ENCODE data around the gene GEMIN5.

GEMIN5 gene

DNA sequence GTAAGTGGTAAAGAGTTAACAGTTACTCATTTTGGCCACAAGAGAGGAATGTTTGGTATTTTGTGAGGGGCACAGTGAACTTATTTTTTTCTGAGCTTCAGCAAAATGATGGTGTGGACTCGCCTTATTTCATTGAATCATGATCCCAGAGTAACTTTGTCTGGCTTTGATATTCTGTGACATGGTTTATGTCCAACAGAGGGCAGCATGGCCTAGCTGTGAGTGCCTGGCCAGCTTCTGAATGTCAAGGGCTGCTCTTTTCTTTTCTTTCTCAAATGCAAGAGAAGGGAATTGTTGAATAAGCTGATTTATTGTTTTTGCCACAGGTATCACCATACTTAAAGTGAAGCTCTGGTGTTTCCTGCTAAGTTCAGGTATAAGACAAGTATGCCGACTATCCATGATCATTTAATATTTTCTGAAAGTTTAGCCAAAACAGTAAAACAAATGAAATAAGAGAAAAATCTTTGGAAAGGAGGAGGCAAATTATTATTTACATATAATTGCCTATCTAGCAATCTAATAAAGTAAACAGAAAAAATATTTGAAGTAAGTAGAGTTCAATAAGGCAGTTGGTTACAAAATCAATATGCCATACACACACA lies 34.6 kb upstream of the GEMIN5 start:
- DNase-seq (ENCODE audit: low spot score): peak; percentile 53
- ChIA-PET POLR2A (ENCODE audit: low non-redundant PET) (no interaction called here), CTCF (interaction anchor here (0.5 to 2.7 kb wide), 10 partner anchors 13 to 1421 kb away, joined by 3 to 13 read pairs (median 4); no protein-coding TSS in a partner anchor)
- no peak overlapping the region for H3K27ac ChIP-seq
- TF ChIP-seq, protein P1, sequence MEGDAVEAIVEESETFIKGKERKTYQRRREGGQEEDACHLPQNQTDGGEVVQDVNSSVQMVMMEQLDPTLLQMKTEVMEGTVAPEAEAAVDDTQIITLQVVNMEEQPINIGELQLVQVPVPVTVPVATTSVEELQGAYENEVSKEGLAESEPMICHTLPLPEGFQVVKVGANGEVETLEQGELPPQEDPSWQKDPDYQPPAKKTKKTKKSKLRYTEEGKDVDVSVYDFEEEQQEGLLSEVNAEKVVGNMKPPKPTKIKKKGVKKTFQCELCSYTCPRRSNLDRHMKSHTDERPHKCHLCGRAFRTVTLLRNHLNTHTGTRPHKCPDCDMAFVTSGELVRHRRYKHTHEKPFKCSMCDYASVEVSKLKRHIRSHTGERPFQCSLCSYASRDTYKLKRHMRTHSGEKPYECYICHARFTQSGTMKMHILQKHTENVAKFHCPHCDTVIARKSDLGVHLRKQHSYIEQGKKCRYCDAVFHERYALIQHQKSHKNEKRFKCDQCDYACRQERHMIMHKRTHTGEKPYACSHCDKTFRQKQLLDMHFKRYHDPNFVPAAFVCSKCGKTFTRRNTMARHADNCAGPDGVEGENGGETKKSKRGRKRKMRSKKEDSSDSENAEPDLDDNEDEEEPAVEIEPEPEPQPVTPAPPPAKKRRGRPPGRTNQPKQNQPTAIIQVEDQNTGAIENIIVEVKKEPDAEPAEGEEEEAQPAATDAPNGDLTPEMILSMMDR (conservative IDR thresholded peaks at IDR 0.05; ENCODE audit: low read depth): peak; percentile 48

DNA sequence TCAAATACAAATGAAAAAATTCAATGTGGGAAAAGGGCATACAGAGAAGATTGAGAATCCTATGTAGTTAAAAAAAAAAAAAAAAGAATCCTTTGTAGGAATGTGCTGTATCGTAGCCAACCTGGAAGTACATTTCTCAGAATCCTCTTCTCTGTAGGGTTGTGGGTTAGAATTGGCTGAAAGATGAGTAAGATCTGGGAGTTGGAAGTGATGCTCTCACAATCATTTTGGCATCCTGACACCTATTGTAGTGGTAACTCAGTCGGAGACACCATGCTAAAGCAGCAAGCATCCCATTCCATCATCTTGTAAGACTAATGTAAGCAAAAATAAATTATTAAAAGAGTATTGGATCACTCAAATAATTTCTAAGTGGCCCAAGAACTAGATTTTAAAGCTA lies 33.5 kb upstream of the GEMIN5 start:
- TF ChIP-seq, protein P1 (conservative IDR thresholded peaks at IDR 0.05; ENCODE audit: low read depth): no peak
- CTCF ChIA-PET: interaction anchor here (0.6 to 2.7 kb wide), 6 partner anchors 33 to 1422 kb away, joined by 3 to 13 read pairs (median 4); no protein-coding TSS in a partner anchor

DNA sequence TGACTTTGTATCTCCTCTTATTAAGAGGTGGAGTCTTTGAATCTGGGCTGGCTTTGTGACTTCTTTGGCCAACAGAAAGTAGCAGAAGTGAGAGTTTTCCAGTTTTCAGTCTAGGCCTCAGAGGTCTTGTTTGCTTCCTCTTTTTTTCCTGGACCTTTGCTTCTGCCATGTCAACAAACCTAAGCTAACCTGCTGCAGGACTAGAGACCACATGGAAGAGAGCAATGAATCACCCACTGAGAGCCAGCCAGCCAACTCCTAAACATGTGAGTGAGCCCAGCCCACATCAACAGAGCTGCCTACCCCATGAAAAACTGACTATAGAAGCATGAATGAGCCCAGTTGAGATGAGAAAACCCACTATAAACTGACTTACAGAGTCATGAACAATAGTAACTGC lies 32.7 kb upstream of the GEMIN5 start:
- ChIA-PET POLR2A (ENCODE audit: low non-redundant PET) (no interaction called here), CTCF (no interaction called here)
- no peak for DNase-seq (ENCODE audit: low spot score)
- TF ChIP-seq, protein P1 (conservative IDR thresholded peaks at IDR 0.05; ENCODE audit: low read depth): no peak
- no peak overlapping the region for H3K27ac ChIP-seq

More for the DNA sequence above, 33.5 kb upstream of the GEMIN5 start:
- POLR2A ChIA-PET (ENCODE audit: low non-redundant PET): no interaction called here
- DNase-seq (ENCODE audit: low spot score): no peak
- H3K27ac ChIP-seq: no peak overlapping the region

DNA sequence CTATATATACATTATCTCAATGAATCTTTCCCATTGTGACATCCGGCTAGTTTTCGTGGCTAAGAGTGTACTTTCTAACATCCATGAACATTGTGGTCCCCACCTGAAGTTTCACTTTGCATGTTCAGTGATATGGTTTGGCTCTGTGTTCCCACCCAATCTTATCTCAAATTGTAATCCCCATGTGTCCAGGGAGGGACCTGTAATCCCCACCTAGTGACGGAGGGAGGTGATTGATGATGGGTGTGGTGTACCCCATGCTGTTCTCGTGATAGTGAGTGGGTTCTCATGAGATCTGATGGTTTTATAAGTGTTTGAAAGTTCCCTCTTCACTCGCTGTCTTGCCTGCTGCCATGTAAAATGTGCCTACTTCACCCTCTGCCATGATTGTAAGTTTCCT lies 30.9 kb upstream of the GEMIN5 start:
- no peak overlapping the region for H3K27ac ChIP-seq
- ChIA-PET POLR2A (ENCODE audit: low non-redundant PET) (no interaction called here), CTCF (interaction anchor here (0.6 to 1.5 kb wide), 2 partner anchors 35 to 48 kb away, joined by 3 to 4 read pairs; no protein-coding TSS in a partner anchor)

DNA sequence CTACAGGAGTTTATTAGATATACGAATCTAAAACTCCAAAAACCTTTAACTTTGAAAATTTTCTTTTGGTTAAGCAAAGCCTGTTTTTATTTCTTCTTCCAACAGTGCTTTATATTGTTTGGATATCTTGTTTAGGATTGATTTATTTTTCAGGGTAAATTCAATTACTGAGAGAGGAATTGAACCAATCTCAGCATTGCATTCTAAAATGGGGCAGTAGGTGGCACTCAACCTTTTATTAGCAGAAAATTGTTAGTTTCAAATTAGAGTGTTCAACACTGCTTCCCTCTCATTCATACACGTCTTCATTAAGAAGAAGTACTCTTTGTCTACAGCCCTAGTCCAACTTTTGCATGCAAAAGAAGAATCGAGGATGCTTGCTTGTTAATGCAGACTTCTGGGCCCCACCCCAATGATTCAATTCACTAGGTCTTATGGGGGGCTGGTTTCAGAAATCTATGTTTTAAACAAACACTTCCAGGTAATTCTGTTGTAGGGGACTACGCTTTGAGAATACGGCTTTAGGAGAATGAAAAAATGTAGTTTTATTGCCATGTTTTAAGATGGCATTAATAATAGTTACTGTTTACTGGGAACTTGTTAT lies 29.5 kb upstream of the GEMIN5 start:
- CTCF ChIA-PET: interaction anchor here (0.6 to 1.5 kb wide), 3 partner anchors 37 to 797 kb away, joined by 3 to 4 read pairs (median 3); no protein-coding TSS in a partner anchor
- TF ChIP-seq, protein P1 (conservative IDR thresholded peaks at IDR 0.05; ENCODE audit: low read depth): peak; percentile 59
- H3K27ac ChIP-seq: no peak overlapping the region
- DNase-seq (ENCODE audit: low spot score): peak; percentile 33
- POLR2A ChIA-PET (ENCODE audit: low non-redundant PET): no interaction called here

More for the DNA sequence above, 30.9 kb upstream of the GEMIN5 start:
- no peak for DNase-seq (ENCODE audit: low spot score)
- TF ChIP-seq, protein P1 (conservative IDR thresholded peaks at IDR 0.05; ENCODE audit: low read depth): no peak

DNA sequence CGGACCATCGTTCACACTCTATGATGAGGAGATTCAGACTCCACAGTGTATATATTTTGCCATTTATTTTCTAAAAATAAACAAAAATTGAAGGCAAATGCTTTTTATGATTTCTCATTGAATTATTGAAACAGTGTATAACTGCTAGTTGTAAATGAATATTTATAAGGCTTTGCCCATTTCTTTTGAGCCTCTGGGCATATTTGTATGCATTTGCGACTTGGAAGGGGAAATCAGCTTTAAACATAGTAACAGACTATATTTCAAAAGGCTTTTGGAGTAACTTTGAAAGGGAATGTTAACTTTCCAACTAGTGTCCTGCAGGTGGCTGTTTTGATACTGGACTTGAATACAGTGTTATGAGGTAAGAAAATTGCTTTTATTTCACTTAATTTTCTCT lies 28.9 kb upstream of the GEMIN5 start:
- POLR2A ChIA-PET (ENCODE audit: low non-redundant PET): no interaction called here
- CTCF ChIA-PET: no interaction called here
- TF ChIP-seq, protein P1 (conservative IDR thresholded peaks at IDR 0.05; ENCODE audit: low read depth): no peak
- DNase-seq (ENCODE audit: low spot score): no peak
- no peak overlapping the region for H3K27ac ChIP-seq
